Stimulated activated CD8-positive, alpha-beta memory T cell treated with anti-CD3 and anti-CD28 coated beads, Interleukin-12 subunit alpha, Interleukin-12 subunit beta, amount 100 ng/mL, for 24 hours (primary cell): ENCODE measurements around the gene KCTD19.

Experiments
- DNase-seq: peaks from one replicate; pipeline ENCODE4 v3.0.0-alpha.2; 2020; ENCODE audit errors: extremely low read depth

KCTD19 gene

DNA sequence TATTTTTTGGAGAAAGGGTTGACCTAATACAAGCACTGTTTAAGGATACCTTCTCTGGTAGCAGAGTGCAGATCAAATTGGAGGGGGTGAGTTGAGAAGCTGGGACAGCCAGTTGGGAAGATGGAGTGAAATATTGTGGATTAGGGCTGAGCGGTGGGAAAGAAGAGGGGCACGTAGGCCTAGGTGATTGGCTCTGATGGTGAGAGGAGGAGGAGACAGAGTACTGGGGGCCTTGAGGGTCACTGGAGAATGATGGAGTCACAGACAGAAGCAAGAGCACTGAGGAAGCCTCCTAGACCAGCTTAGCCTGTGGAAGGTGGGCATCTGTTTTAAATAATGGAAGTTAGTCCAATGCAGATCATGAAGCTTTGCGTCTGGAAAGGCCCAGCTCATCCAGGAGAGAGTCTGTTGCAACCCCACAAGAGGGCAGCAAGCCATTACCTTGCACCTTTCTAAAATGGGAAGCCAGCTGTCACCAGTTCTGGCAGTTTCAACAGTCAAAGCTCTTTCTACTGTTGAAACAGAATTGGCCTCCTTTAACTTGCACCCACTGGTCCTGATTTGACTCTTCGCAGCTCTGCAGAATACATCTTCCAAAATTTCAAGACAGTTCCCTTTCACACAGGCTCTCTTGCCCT, 66.0 kb downstream of the KCTD19 start:
- no peak for DNase-seq

GRCh38 chr16:67259705-67260104, 66.8 kb downstream of the KCTD19 start:
- no peak for DNase-seq

GRCh38 chr16:67258161-67258835, 68.2 kb downstream of the KCTD19 start:
- DNase-seq = no peak

DNA sequence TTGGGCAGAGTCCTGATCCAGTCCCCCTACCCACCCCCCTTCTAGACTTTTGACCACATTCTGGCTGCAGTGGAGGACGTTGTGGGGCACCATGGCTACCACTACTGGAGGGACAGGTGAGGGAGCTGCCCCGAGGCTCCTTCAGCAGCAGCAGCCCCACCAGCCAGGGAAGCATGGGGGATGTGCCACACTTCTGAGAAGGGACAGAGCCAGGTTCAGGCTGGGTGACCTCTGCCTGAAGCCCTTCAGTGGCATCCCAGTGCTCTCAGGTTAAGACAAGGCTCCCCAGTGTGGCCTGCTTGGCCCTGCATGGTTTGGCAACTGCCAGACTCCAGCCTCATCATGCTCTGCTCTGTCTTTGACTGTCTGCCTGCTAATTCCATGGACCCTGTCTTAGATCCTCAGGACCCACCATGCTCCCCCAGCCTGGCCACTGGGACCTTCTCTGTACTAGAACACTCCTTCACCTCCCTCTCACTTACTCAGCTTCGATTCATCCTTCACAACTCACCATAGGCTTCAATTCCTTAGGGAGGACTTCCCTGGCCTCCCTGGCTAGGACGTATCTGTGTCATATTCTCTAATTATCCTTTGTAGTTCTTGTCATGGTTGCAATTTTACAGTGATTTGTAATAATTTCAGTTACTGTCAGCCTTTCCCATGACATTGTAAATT, 68.9 kb downstream of the KCTD19 start:
- no peak for DNase-seq

DNA sequence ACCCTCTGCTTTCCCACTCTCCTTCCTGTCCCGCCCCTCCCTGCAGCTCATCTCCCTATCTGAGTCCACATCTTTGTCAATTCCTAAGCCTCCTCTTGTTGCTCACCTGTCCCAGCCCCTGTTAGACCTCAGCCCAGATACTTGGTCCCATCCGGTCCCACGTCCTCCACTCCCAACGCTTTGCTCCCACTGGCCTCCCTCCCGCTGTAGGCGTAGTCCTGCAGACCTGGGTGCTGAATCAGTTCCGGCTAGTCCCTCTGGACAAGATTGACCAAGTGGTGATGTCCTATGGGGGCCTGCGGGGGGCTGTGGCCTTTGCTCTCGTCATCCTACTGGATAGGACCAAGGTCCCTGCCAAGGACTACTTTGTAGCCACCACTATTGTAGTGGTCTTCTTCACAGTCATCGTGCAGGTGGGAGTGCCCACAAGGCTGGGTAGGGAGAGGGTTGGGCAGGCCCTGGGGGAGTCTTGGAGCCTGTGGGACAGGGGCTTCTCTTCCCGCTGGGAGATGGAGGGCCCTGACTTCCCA, 69.8 kb downstream of the KCTD19 start:
- DNase-seq = no peak

DNA sequence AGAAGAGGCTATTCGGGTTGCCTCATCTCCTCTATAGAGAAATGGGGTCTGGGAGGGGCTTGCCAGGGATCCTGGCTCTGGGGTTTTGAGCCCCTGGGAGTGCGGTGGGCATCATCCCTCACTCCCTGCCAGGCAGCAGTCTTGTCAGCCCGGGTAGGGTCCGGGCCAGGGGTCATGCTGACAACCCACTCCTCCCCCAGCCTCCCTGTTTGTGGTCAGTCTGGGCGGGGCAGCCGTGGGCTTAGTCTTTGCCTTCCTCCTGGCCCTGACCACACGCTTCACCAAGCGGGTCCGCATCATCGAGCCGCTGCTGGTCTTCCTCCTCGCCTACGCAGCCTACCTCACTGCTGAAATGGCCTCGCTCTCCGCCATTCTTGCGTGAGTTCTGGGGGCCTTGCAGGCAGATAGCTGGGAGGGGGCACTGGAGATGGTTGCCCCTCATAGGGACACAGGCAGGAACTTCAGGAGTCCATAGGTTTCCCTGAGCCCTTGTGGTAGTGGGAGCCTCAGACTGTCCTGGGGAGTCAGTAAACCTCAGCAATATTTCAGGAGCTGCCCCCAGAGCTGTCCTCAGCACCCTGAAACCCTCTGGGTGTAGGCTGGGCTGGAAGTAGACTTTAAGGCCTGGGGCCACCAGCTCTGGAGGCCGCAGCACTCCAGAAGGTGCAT, 70.9 kb downstream of the KCTD19 start:
- DNase-seq = no peak

GRCh38 chr16:67254801-67255552, 71.6 kb downstream of the KCTD19 start:
- DNase-seq = no peak

DNA sequence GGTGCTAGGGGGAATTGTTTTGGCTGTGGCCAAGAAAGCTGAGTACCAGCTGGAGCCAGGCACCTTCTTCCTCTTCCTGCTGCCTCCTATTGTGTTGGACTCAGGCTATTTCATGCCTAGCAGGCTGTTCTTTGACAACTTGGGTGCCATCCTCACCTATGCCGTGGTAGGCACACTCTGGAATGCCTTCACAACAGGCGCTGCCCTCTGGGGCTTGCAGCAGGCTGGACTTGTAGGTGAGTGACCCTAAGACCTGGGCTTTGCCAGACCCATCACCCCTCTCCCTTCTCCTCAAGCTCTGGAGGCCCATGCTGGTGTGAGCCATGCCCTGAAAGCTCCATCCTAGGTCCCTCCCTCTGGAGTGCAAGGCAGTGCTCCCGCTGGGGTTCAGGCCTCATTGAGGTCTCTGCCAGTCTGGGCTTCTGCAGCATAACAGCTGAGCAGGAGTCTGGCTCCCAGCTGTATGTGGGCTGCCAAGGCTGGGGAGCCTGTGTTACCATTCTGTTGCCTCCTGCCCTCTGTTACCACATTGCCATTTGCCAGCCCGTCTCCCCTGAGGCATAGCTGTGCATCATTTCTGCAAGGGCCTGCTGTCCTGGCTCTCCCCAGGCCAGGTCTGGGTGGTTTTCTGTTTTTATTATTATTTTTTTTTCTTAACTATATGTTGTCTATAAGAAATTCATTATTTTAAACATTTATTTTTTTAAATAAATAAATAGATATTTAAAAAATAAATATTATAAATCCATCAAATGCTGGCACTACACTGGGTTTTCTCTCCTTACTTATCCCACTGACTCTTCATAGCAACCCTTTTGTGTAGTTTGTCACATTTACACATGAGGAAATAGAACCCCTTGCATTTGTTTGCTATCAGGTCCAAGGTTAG, 73.7 kb downstream of the KCTD19 start:
- DNase-seq = no peak

GRCh38 chr16:67250045-67250327, 76.6 kb downstream of the KCTD19 start:
- no peak for DNase-seq

- DNase-seq = no peak
These were observed 77.1 kb downstream of the KCTD19 start for GRCh38 chr16:67249178-67250044.

DNA sequence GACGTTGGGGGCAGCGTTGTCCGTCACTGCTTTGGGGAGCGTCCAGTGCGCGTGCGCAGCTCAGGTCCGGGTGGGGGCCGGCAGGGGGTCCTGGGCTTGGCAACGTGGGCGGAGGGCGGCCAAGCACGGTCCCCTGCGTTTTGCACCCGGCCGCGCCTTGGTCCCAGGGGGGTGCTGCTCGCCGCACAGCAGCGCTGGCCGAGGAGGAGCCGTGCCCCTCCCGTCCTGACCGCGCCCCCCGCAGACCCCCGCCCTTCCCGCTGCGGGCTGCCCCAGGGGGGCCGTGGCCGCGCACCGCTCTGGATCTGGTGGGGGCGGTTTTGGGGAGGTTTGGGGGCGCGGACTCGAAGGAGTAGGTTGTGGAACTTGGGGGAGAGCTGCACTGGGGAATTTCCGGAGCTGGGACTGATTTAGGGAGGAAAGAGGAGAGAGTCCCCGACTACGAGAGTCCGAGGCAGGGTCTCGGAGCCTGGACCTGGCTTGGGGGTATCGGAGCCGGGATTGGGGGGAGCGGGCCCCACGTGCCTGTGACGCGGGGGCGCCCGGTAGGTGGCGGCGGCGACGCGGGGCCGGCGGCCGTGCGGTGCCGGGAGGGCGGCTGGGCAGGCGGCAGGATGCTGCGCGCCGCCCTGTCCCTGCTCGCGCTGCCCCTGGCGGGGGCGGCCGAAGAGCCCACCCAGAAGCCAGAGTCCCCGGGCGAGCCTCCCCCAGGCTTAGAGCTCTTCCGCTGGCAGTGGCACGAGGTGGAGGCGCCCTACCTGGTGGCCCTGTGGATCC, 78.0 kb downstream of the KCTD19 start, which contains the start of gene SLC9A5:
SLC9A5 (plus strand) TSS at position 579 of the 777 bp plus-strand sequence; CDS start at position 615, 36 bp downstream.
- no peak for DNase-seq

DNA sequence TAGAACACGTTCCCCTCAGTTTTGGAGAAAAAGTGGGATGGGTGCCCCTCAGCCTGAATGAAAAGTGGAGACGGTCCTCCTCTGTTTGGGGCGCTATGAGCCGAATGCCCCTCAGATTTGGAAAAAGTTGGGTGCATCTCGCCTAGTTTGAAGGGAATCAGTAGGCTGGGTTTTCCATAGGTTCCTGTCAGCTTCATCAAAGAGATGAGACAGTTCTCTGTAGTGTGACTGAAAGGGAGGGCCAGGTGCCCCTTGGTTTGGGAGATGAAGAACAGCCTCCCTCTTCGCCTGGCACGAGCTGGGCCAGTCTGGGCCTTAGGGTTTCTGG, 78.5 kb downstream of the KCTD19 start:
- DNase-seq = no peak

- peak; percentile 94 for DNase-seq
These were observed 79.1 kb downstream of the KCTD19 start, which contains the start of gene FHOD1 for GRCh38 chr16:67247192-67248072. TSS of gene FHOD1 (minus strand) at chr16:67247481. CDS start at chr16:67247410, 71 bp downstream.

- no peak for DNase-seq
These were observed 79.8 kb downstream of the KCTD19 start for GRCh38 chr16:67246756-67247191.

DNA sequence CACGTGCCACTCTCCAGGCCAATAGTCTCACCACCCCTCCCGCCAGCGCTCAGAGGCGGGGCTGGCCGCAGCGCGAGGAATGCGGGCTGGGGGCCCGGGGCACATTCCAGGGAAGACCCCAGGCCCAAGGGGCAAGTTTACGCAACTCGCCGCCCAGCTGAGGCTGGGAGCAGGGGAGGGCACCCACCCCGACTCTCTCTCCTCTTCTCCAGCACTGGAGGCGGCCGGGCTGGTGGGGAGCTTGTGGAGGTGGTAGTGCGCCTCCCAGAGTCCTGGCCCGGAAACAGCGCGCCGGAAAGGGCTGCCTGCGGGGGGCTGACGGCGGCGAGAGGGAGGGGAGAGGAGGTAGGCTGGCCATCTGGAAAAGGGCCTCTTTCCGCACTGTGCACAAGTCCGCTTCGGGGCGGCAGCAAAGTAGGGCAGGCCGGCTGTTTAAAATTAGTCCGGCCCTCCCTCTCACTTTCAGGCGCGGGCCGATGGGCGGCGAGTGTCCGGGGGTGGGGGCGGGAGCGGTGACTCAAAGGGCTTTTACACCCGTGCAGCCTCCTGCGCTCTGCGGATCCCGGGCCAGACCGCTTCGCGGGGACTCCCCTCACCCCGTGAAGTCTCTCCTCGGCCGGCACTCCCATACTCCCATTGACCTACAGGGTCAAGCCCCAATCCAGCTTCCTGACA, 80.3 kb downstream of the KCTD19 start:
- no peak for DNase-seq

GRCh38 chr16:67245674-67246080, 80.9 kb downstream of the KCTD19 start:
- DNase-seq = no peak

GRCh38 chr16:67245186-67245585, 81.4 kb downstream of the KCTD19 start:
- no peak for DNase-seq
